ENCODE measurements around the gene FAT1. TPM values are rescaled to one million over a fixed set of nuclear protein-coding genes. Genes with fewer than 3 reads are reported as not detected.

The FAT1 gene
- total RNA-seq, 1 donor from 2014 or later, result 106 TPM

- Histone ChIP-seq H3K4me3 (no peak overlapping the region), H3K9me3 (no peaks in the 10 kb centered on the region), H3K27ac (no peak overlapping the region), H3K36me3 (peaks cover 83% of the 10 kb centered on the region), H3K4me1 (no peaks in the 10 kb centered on the region), H3K27me3 (ENCODE audit: low read depth) (no peaks in the 10 kb centered on the region)
- ATAC-seq, result no peak
- no peak for DNase-seq
- no peak for TF ChIP-seq CTCF (IDR thresholded peaks at IDR 0.05)
- intact Hi-C loops (cut with DNase I), result no loop called here
Observed at GRCh38 chr4:186607490-186607889, 116.2 kb downstream of the FAT1 start.

GRCh38 chr4:186606591-186606992 lies 117.1 kb downstream of the FAT1 start:
- Histone ChIP-seq H3K27ac (no peak overlapping the region), H3K36me3 (peaks cover 83% of the 10 kb centered on the region), H3K4me3 (no peak overlapping the region), H3K9me3 (no peaks in the 10 kb centered on the region), H3K27me3 (ENCODE audit: low read depth) (no peaks in the 10 kb centered on the region), H3K4me1 (no peaks in the 10 kb centered on the region)
- no peak for ATAC-seq
- TF ChIP-seq CTCF (IDR thresholded peaks at IDR 0.05), result no peak
- DNase-seq, result no peak
- intact Hi-C loops (cut with DNase I), result no loop called here

- Histone ChIP-seq H3K9me3 (no peaks in the 10 kb centered on the region), H3K27me3 (ENCODE audit: low read depth) (no peaks in the 10 kb centered on the region), H3K4me1 (no peaks in the 10 kb centered on the region), H3K36me3 (peaks cover 84% of the 10 kb centered on the region), H3K27ac (no peak overlapping the region), H3K4me3 (no peak overlapping the region)
- intact Hi-C loops (cut with DNase I), result no loop called here
- no peak for TF ChIP-seq CTCF (IDR thresholded peaks at IDR 0.05)
- no peak for DNase-seq
- ATAC-seq, result no peak
Observed at GRCh38 chr4:186605261-186605865, 118.3 kb downstream of the FAT1 start.

- no peaks in the 10 kb centered on the region for H3K27me3 ChIP-seq (ENCODE audit: low read depth)
- no peak for TF ChIP-seq CTCF (IDR thresholded peaks at IDR 0.05)
- H3K4me1 ChIP-seq, result no peaks in the 10 kb centered on the region
- H3K4me3 ChIP-seq, result no peak overlapping the region
- no peak for ATAC-seq
- DNase-seq, result no peak
- intact Hi-C loops (cut with DNase I), result no loop called here
- no peak overlapping the region for H3K27ac ChIP-seq
- H3K36me3 ChIP-seq, result peaks cover 85% of the 10 kb centered on the region
- no peaks in the 10 kb centered on the region for H3K9me3 ChIP-seq
Observed at GRCh38 chr4:186604124-186604807, 119.4 kb downstream of the FAT1 start.

- Histone ChIP-seq H3K9me3 (no peaks in the 10 kb centered on the region), H3K27me3 (ENCODE audit: low read depth) (no peaks in the 10 kb centered on the region), H3K4me1 (no peaks in the 10 kb centered on the region), H3K36me3 (peaks cover 85% of the 10 kb centered on the region), H3K27ac (no peak overlapping the region), H3K4me3 (no peak overlapping the region)
- no peak for TF ChIP-seq CTCF (IDR thresholded peaks at IDR 0.05)
- ATAC-seq (no peak), DNase-seq (no peak)
- intact Hi-C loops (cut with DNase I), result no loop called here
Observed at GRCh38 chr4:186602978-186603377, 120.7 kb downstream of the FAT1 start.

All from lower lobe of right lung (tissue), 2 donors.